Ureter (tissue), 1 donor: Measurements from ENCODE around the gene ASB6. TPM values are rescaled to one million over a fixed set of nuclear protein-coding genes. Genes with fewer than 3 reads are reported as not detected.
"Not testable (repeated sequence)": the region's sequence is repeated elsewhere in the genome, so short reads cannot be mapped to it uniquely, and the experiment has no call there.

Experiments used
- DNase-seq: peaks from one replicate; pipeline ENCODE4 v3.0.0-alpha.2; 2020; ENCODE audit warnings: low spot score
- total RNA-seq: library from RNA; stranded (reverse); gene quantifications from one replicate; pipeline ENCODE4 v1.2.4, GENCODE V29; 2023
- donor health status: DM: yes; HTN: yes; CAD: no.

The ASB6 gene
- total RNA-seq, 1 donor from 2014 or later, result 18.8 TPM

DNA sequence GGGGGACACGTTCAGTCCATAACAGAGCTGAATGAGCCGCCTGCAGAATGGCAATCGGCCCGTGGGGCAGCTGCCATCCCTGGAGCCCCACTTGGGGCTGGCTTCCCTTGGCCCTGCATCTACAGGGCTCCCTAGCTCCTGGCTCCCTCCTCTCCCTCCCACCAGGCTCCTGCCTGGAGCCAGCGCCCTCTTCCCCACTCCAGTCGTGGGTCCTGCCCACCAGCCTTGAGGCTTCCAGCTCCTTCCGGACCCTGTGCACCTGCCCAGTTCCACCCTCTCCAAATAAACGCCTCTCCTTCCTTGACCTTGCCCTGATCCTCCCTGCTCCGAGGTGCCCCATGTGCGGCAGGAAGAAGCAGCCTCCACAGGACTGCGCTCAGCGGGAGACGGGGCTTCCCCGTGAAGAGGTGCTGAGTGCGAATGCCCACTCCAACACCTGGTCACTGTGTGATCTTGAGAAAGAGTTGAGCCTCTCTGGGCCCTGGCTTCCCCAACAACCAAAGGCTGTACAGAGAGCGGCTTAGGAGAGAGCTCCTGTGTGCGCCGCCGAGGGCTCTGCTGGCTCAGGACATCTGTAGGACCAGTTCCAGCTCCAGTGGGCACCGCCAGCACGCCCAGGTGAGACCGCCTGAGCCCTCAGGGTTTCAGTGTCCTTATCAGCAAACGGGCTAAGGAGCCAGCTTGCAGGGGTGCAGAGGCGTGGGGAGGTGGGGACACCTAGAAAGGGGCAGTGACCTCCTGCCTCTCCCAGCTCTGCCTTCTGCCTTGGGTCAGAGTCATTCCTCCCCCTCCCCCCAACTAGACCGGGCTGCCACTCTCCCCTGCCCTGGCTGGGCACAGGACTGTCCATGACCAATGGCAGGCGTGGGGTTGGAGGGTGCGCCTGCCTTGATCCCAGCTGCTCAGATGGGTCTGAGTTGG, 33.1 kb downstream of the ASB6 start:
- no peak for DNase-seq

DNA sequence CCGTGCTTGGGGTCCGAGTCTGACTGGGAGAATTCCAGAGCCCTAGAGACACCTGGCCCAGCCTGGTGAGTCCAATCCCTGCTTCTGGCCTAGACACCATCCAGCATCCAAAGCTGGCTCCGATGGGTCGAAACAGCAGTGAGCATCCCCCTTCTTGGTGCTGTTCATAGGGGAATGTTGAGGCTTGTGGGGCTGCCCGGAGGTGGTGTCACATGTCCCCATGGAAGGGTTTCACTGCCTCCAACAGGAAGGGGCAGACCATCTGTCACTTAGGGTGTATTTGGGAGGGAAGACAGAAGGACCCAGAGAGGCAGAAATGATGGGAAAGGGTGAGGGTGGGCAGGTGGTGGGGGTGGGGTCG, 34.9 kb downstream of the ASB6 start:
- no peak for DNase-seq

DNA sequence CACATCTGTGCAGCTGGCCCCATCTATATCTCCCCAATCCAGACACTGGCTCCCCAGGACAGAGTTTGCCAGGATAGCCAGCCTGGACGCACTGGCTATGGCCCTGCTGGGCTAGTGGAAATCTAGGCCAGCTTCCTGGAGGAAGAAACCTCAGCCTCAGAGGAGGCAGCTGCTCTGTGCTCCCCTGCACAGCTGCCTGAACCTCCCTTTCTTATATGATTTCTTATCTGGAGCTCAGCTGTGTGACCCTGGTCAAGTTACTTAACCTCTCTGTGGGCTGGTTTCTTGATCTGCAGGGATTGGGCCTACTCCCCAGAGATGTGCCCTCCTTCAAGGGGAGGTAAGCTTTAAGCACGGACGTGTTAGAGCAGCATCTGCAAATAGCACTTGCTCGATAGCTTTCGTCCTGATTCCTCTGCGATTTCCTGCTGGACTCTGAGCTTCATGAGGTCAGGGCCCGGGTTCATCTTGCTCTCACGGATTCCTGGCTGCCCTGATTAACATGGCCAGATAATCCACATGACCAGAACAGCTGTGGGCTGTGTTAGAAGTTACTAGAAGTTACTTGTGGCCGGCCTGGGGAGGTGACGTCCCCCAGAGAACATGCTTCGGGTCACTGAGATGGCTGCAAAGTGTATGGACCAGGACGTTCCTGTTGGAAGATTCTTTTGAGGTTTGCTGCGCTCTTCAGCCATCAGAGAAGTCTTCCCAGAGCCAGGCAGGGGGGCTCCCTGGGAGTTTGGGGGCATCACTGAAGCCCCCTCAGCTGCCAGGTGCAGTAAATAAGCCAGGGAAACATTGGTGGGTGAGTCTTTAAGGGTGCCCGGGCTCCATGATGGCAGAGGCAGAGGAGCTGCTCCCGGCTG, 35.6 kb downstream of the ASB6 start:
- no peak for DNase-seq

DNA sequence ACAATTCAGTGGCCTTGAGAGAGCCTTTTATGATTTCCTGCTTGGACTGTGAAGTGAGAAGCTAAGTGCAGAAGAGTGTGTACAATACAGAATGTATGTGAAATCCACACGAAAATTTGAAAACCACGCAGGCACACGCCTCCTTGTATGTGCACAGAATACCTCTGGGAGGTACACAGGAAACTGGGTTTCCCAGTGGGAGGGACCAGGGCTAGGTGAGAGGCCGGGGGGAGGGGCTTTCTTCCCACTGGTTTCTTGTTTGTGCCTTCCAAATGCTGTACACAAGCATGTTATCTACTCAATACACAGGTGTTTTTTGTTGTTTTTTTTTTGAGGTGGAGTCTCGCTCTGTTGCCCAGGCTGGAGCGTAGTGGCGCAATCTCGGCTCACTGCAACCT, 37.2 kb downstream of the ASB6 start:
- no peak for DNase-seq

DNA sequence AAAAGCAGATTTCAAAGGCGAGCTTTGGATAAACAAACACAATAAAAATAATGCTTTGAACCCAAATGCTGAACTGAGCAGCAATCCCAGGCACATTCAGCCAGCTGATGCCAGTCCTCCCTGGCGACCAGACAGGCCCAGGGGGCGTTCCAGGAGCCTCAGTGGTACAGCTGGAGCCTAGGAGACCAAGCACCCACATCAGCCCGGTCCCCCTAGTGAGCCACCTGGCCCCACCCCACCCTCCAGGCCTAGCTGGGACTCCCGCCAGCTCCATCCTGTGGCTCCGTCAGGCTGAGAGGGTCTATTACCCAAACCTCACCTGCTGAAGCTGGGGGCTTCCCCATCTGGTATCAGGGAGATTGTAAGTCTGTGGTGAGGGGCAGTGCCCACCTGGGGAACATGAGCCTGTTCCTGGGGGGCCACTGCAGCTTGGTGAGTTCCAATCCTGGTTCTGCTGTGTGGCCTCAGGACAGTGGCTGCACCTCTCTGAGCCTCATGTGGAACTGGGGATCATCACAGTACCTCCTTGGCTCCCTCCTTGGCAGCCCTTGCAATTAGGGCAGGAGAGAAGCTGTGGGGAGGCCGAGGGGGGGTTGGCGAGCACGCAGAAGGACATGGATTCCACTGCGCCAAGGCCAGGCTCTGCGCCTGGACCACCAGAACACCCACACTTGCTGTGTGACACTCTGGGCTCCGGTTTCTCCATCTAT, 37.7 kb downstream of the ASB6 start:
- no peak for DNase-seq

DNA sequence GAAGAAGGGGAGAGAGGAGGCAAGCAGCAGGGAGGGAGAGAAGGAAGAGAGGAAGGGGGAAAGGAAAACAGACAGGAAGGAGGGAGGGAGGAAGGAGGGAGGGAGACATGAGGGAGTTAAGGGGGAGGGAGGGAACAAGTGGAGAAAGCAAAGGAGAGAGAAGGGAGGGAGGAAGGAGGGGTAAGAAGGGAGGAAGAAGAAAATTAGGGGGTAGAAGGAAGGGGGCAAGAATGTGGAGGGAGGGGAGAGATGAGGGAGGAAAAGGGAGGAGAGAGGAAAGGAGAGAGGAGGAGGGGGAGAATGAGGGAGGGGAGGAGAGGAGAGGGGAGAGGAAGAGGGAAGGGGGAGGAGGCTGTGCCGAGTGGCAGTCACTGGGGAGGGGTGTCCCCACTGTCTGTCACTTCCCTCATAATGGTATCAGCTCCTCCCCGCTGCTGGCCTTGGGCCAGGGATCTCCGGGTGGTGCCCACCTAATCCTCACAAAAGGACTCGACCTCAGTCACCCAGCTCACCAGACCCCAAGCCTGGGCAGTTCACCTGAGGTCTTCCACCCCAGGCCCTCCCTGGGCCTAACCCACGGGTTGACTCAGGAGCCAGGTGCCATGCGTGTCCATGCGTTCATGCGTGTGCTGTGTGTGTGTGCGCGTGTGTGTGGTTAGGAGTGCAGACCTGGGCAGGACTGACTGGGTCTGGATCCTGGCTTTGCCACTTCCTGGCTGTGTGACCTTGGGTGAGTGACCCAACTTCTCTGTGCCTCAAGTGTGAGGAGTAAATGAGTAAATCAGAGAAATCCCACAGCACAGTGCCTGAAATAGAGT, 39.1 kb downstream of the ASB6 start:
- no peak for DNase-seq

DNA sequence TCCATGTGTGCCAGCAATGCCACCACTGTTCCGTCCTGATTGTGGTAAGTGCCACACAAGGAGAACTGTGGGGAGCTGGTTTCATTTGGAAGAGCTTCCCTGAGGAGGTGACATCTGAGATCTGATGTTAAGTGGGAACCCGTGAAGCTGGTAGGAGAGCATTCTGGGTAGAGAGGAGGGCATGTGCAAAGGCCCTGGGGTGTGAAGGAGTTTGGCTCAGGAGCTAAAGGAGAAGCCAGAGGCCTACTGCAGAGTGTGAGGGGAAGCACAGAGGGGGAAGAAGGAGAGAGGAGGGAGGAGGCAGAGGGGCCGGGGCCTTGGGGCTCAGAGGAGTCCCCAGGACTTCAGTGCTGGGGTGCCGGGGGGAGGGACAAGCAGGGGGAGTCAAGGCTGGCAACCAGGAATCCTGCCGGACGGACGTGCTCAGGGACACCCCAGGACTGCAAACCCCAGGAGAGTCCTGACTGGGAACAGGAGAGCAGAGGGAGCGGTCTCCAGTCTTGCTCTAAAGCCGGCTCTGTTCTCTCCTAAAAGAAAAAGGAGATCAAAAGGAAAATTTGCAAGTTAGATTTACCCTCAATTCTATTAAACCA, 40.8 kb downstream of the ASB6 start:
- DNase-seq, result no peak

DNA sequence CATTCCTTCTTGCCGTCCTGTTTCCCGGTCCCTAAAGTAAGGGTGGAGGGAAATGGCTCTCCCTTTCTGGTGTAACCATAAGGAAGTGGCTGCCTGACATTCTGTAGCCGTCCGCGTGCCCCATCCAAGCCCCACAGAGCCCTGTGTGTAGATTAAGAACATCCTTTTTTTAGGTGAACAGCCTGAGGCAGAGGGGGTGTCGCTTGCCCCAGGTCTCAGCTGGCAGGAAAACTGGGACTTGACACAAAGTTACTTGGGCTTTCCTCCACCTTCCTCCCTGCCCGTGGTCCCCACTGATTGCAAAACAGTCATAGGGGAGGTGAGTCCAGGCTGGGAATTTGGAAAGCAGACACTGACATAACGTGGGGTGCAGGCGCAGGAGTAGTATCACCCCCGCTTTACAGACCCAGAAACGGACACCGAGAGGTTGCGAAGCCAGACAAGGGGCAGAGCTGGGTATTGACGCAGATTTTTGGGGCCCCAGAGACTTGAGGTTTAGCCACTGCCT, 43.8 kb downstream of the ASB6 start:
- DNase-seq, result no peak

DNA sequence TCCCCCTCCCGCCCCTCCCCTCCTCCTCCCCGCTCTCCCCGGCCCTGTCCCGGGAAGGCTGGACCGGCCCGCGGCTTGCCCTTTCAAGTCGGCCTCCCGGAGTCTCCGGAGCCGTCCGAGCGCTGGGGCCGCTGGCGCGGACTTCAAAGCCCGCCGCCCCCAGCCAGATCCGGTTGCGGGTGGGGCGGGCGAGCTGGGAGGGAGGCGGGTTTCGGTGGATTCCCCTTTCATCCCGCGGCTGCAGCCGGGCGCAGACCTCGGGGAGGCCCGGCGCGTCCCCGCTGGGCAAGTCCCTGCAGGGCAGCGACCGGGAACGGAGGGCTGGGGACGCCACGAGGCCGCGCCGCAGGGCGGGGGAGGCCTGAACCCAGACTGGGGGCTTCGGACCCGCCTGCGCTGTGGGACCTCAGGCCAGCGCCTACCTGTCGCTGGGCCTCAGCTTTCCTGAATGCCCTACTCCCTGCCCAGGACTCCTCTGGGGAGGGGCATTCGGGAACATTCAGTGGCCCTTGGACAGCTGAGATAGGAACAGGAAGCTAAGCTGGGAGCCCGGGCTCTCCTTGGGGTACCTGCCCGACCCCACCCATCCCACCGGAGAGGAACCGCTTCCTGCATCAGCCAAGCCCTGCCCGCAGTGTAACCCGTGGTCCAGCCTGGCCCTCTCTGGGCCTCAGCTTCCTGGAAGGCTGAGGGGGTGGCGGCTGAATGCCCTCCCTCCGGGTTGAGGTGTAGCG, 44.4 kb downstream of the ASB6 start:
- peak; percentile 82 for DNase-seq

DNA sequence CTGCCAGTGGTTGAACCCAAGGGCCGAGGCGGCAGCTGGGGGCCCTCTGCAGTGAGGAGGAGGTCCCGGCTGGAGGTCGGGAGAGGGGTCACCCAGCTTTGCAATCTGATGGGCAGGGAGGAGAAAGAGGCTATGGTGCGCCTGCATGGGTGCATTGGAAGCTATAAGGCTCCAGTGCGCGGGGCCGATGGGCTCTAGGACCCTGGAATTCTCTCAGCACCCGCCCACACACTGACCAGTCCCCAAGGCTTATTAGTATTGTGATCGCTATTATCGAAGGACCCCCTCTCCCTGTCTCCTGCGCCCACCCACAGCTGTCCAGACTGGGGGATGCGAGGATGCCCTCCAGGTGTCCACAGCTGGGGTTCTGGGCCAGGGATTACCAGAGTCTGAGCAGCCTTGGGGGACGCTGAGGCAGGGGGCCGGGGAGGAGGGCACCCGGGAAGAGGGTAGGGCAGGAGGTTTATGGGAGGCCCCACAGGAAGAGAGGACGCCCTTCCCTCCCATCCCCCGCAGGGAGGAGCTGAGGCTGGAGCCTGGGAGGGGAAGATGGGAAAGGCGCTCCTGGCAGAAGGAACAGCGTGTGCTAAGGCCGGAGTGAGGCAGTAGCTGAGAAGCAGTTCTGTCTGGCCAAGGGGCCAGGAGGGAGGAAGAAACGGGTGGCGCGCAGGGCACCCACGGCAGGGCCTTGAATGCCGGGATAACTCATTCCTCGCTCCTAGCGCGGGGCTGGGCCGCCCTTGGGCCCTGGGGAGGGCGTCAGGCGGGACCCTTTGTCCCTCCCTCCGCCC, 45.2 kb downstream of the ASB6 start:
- DNase-seq, result peak; percentile 83

DNA sequence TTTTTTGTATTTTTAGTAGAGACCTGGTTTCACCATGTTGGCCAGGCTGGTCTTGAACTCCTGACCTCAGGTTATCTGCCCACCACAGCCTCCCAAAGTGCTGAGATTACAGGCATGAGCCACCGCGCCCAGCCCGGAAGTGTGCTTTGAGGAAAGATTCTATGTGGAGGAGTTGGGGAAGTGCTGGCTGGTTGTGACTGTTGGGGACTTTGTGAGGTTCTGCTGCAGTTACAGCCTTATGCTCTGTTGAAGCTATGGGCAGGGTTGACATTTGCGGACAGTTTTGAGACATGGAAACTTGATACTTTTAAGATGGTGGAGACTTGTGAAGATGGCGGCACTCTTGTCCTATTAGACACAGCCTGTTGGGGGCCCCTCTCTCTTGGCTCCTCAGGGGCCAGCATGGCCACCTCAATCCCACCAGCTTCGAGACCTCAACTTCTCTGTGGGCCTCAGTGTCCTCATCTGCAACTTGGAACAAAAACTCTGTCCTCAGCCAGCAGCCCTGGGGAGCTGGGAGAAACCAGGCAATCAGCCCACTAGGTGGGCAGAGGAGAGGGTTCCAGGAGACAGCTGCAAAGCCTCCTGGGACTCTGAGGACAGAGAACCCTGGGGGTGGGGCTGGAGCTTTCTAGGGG, 45.9 kb downstream of the ASB6 start:
- DNase-seq, result no peak

DNA sequence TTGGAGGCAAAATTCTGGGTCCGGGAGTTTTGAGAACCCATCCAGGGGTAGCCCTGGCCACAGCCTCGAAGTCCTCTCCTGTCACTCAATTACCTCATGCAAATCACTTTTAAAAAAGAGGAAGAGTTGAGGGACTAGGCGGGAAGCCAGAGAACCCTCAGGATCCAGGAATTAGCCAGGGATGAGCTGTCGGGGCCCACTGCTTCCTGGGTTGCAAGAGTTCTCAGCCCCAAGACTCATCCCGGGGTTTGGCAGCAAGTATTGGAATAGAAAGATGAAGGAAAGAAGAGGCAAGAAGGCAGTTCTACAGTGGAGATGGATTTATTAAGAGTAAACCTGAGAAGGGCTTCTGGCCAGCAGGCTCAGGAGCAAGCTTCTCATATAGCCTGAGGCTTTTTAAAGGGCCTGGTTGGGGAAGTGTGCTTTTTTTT, 46.6 kb downstream of the ASB6 start:
- no peak for DNase-seq

DNA sequence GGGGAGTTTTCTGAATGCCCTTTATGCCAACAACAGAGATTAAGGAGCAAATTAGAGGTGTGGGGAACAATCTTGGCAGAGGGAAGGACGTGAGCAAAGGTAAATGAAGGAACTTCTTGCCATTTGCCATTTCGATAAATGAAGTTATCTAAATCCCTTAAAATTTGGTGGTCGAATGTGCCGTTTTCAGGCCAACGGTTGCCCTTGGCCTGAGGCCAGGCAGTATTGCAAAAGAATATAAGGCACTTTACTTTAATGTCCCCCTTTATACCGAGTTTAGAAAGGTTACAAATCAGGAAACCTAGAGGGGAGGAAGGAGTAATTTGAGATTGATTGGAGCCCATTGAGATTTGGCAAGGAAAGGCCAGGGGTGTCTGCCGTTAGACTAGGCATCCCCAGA, 47.3 kb downstream of the ASB6 start:
- no peak for DNase-seq

DNA sequence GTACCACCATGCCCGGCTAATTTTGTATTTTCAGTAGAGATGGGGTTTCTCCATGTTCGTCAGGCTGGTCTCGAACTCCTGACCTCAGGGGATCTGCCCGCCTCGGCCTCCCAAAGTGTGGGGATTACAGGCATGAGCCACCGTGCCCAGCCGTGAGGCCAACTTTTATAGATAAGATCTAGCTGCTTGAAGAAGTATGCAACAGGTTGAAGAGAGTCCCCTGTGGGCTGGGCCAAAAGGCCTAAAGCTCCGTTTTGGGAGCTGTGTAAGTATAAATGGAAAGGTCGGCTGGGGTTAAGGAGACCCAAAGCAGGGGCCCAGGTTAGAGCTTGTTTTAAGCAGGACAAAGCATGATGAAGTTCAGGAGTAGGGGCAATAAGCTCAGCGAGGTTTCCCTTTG, 49.2 kb downstream of the ASB6 start:
- not testable (repeated sequence) for DNase-seq

DNA sequence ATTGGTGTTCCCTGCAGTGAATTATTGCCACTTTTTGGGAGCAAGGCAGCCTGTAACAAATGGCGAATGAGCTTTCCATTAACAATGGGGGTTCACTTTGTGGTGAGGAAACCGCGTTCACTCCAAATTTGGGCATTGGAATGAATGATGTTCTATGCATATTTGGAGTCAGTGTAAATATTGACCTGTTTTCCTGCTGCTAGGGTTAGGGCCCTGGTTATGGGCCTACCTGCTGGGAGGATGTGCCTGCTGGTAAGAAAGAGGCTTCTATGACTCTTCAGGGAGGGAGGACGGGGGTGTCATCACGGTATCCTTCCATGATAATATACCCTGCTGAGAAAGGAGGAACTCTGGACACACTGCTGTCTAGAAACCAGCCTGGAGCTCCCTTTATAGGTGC, 50.0 kb downstream of the ASB6 start:
- no peak for DNase-seq

DNA sequence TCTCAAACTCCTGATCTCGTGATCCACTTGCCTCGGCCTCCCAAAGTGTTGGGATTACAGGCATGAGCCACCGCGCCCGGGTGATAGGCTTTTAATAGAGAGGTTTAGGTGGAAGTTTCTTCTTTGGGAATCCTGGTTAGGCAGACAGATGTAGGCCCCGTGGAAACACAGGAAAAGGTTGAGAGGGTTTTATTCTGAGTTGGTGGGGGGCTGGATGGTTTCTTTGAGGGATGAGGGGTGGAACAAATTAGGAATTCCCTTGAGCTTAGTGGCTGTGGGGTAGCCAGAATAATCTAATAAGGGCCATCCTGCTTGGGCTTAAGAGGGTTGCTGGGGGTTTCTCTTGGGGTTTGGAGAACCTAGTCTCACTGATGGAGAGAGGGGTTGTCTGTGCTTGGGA, 51.5 kb downstream of the ASB6 start:
- DNase-seq, result no peak

DNA sequence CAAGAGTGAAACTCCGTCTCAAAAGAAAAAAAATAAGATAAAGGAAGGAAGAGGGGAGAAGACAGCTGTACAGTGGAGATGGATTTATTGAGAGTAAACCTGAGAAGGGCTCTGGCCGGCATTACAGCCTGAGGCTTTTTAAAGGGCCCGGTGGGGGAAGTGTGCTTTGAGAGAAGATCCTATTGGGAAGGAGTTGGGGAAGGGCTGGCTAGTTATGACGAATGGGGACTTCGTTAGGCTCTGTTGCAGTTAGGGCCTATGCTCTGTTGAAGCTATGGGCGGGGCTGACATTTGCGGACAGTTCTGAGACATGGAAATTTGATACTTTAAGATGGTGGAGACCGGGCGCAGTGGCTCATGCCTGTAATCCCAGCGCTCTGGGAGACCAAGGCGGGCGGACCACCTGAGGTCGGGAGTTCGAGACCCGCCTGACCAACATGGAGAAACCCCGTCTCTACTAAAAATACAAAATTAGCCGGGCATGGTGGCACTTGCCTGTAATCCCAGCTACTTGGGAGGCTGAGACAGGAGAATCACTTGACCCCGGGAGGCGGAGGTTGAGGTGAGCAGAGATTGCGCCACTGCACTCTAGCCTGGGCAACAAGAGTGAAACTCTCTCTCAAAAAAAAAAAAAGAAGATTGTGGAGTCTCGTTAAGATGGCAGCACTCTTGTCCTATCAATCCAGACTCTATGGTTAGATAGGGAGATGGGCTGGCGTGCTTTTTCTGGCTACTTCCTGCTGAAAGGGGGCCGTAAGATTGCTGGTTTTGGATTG, 54.3 kb downstream of the ASB6 start:
- DNase-seq, result no peak

DNA sequence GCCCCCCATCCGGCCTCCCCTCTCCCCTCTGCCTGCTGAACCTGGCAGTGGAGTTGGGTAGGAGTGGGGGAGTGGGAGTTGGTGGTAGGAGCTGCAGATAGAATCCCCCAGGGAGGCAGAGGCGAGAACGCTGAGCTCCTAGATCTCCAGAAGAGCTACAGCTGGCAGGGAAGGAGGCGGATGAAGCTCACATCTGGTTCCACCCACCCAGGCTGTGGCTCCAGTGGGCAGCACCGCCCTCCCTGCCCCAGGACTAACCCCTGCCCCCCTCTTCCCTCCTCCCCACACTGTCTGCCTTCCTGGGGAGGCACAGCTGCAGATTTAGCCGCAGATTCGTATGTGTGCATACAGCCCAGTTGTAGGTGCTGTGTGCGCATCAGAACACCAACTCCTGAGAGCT, 55.3 kb downstream of the ASB6 start:
- DNase-seq, result no peak
